ENCODE data around the gene ALDH1A3. TPM values are rescaled to one million over a fixed set of nuclear protein-coding genes. Genes with fewer than 3 reads are reported as not detected.

The ALDH1A3 gene
- total and polyA plus RNA-seq, 4 donors: 0.79 to 8.4 (median 1.4) TPM

- no peak for TF ChIP-seq RAD21 (IDR thresholded peaks at IDR 0.05)
- no peak for TF ChIP-seq CTCF (IDR thresholded peaks at IDR 0.05; ENCODE audit: low read depth, low read length, missing input control)
- no peak for TF ChIP-seq MAX (IDR thresholded peaks at IDR 0.05)
These were observed 18.5 kb downstream of the ALDH1A3 start (continued) for GRCh38 chr15:100898152-100898490.

- Histone ChIP-seq H3K9me3 (ENCODE audit: control insufficient read depth in 4 of 4, low read length in 3 of 4) (no peaks in the 10 kb centered on the region), H3K9ac (ENCODE audit: low read depth in 1 of 2, low read length in 2 of 2) (no peak overlapping the region), H3K27ac (ENCODE audit: low read depth in 1 of 2, low read length in 2 of 2) (no peak overlapping the region), H3K36me3 (ENCODE audit: control insufficient read depth in 4 of 4, insufficient read depth in 3 of 4, low read depth in 1 of 4, low read length in 3 of 4) (no peaks in the 10 kb centered on the region), H3K27me3 (ENCODE audit: control insufficient read depth in 4 of 4, insufficient read depth in 4 of 4, low read length in 3 of 4) (peaks cover 0 to 3% (median under 1%) of the 10 kb centered on the region in 4 donors), H3K4me1 (ENCODE audit: control insufficient read depth in 4 of 4, insufficient read depth in 4 of 4, low read length in 3 of 4) (no peaks in the 10 kb centered on the region), H3K4me3 (ENCODE audit: low read depth in 1 of 3, low read length in 3 of 3) (no peak overlapping the region)
- DNase-seq (ENCODE audit: low spot score): no peak
- TF ChIP-seq YY1 (IDR thresholded peaks at IDR 0.05) (no peak), RXRA (IDR thresholded peaks at IDR 0.05) (no peak), FOXA1 (IDR thresholded peaks at IDR 0.05) (no peak), JUND (IDR thresholded peaks at IDR 0.05) (no peak), REST (IDR thresholded peaks at IDR 0.05) (no peak), GABPA (IDR thresholded peaks at IDR 0.05 in 1 of 2, conservative IDR thresholded peaks at IDR 0.05 in 1 of 2) (no peak), TAF1 (conservative IDR thresholded peaks at IDR 0.05) (no peak), EGR1 (IDR thresholded peaks at IDR 0.05; ENCODE audit: low read depth in 2 of 2) (no peak), CTCF (IDR thresholded peaks at IDR 0.05; ENCODE audit: low read depth, low read length, missing input control) (no peak)
- 63% methylated on average over 11 of the region's 11 CpGs for WGBS
These were observed 19.2 kb downstream of the ALDH1A3 start for GRCh38 chr15:100898661-100899462.

- no peak for TF ChIP-seq EGR1 (IDR thresholded peaks at IDR 0.05; ENCODE audit: low read depth in 2 of 2)
- TF ChIP-seq TAF1 (conservative IDR thresholded peaks at IDR 0.05): no peak
- no peak for TF ChIP-seq FOXA1 (IDR thresholded peaks at IDR 0.05)
- no peak for TF ChIP-seq GABPA (IDR thresholded peaks at IDR 0.05 in 1 of 2, conservative IDR thresholded peaks at IDR 0.05 in 1 of 2)
- no peak for TF ChIP-seq RAD21 (IDR thresholded peaks at IDR 0.05)
- TF ChIP-seq NR2F2 (IDR thresholded peaks at IDR 0.05): no peak
- no peak for TF ChIP-seq YY1 (IDR thresholded peaks at IDR 0.05)
- no peak for TF ChIP-seq FOXA2 (IDR thresholded peaks at IDR 0.05)
- Histone ChIP-seq H3K9me3 (ENCODE audit: control insufficient read depth in 4 of 4, low read length in 3 of 4) (no peaks in the 10 kb centered on the region), H3K9ac (ENCODE audit: low read depth in 1 of 2, low read length in 2 of 2) (no peak overlapping the region), H3K4me1 (ENCODE audit: control insufficient read depth in 4 of 4, insufficient read depth in 4 of 4, low read length in 3 of 4) (no peaks in the 10 kb centered on the region), H3K4me3 (ENCODE audit: low read depth in 1 of 3, low read length in 3 of 3) (no peak overlapping the region), H3K36me3 (ENCODE audit: control insufficient read depth in 4 of 4, insufficient read depth in 3 of 4, low read depth in 1 of 4, low read length in 3 of 4) (no peaks in the 10 kb centered on the region), H3K27ac (ENCODE audit: low read depth in 1 of 2, low read length in 2 of 2) (no peak overlapping the region), H3K27me3 (ENCODE audit: control insufficient read depth in 4 of 4, insufficient read depth in 4 of 4, low read length in 3 of 4) (peaks cover 0 to 3% (median 0%) of the 10 kb centered on the region in 4 donors)
- WGBS: 52% methylated on average over 5 of the region's 5 CpGs
- DNase-seq (ENCODE audit: low spot score): no peak
These were observed 20.0 kb downstream of the ALDH1A3 start for GRCh38 chr15:100899601-100900000.
